PFSK-1 (cell line): ENCODE data around the gene CNPY3.

Experiments used
- FOXP2 ChIP-seq: optimal IDR thresholded peaks from 2 replicates; pipeline ENCODE3; 2011; ENCODE audit warnings: borderline replicate concordance, control low read depth, inconsistent platforms; ENCODE audit not compliant: insufficient read depth; ENCODE audit errors: extremely low read length, extremely low read depth
- POLR2AphosphoS5 ChIP-seq: IDR thresholded peaks from 2 replicates; pipeline ENCODE4 v1.6.1; 2012; ENCODE audit warnings: low read depth, mild to moderate bottlenecking, control low read depth, low read length, moderate library complexity
- REST ChIP-seq, 2 experiments: IDR thresholded peaks; 2 replicates each; pipeline versions ENCODE4 v1.6.1 to v1.8.0; 2011 to 2012; ENCODE audit warnings: low read depth in 2 of 2, low read length in 2 of 2, control low read depth in 1 of 2, inconsistent platforms in 1 of 2, mild to moderate bottlenecking in 1 of 2, moderate library complexity in 1 of 2; ENCODE audit not compliant: insufficient read depth in 1 of 2
- SIN3A ChIP-seq: IDR thresholded peaks from 2 replicates; pipeline ENCODE4 v1.6.1; 2012; ENCODE audit warnings: mild to moderate bottlenecking, low read length, moderate library complexity, borderline replicate concordance; ENCODE audit not compliant: insufficient read depth
- TAF1 ChIP-seq: IDR thresholded peaks from 2 replicates; pipeline ENCODE4 v1.6.1; 2012; ENCODE audit warnings: low read length, control low read depth, borderline replicate concordance; ENCODE audit not compliant: insufficient read depth

CNPY3 gene

GRCh38 chr6:42915732-42916131 is 13.5 kb upstream of the CNPY3 start, which contains the start of gene PTCRA:
PTCRA (plus strand) TSS chr6:42916053; CDS start chr6:42916070, 17 bp downstream.
- TF ChIP-seq POLR2AphosphoS5 (no peak), FOXP2 (no peak), REST (IDR thresholded peaks at IDR 0.05; ENCODE audit: insufficient read depth in 1 of 2, low read depth in 2 of 2, low read length in 2 of 2) (no peak), TAF1 (no peak), SIN3A (no peak)

GRCh38 chr6:42916288-42916687 is 13.0 kb upstream of the CNPY3 start:
- TF ChIP-seq TAF1 (no peak), SIN3A (no peak)

GRCh38 chr6:42921801-42922200 is 7.5 kb upstream of the CNPY3 start:
- no peak for TF ChIP-seq TAF1

- TF ChIP-seq FOXP2 (no peak), REST (IDR thresholded peaks at IDR 0.05; ENCODE audit: insufficient read depth in 1 of 2, low read depth in 2 of 2, low read length in 2 of 2) (no peak), TAF1 (no peak)
These were observed 5.6 kb upstream of the CNPY3 start for GRCh38 chr6:42923666-42924065.

GRCh38 chr6:42925248-42925857 is 3.9 kb upstream of the CNPY3 start:
- TF ChIP-seq POLR2AphosphoS5: no peak
- TF ChIP-seq SIN3A: no peak
- no peak for TF ChIP-seq FOXP2
- TF ChIP-seq REST (IDR thresholded peaks at IDR 0.05; ENCODE audit: insufficient read depth in 1 of 2, low read depth in 2 of 2, low read length in 2 of 2): no peak
- no peak for TF ChIP-seq TAF1

GRCh38 chr6:42929821-42930360 is 611 bp downstream of the CNPY3 start:
- TF ChIP-seq POLR2AphosphoS5 (no peak; the same call in 1 of the 2 replicates), FOXP2 (peak; percentile 8), REST (IDR thresholded peaks at IDR 0.05; ENCODE audit: insufficient read depth in 1 of 2, low read depth in 2 of 2, low read length in 2 of 2) (no peak), TAF1 (0 out of 2 replicates have a peak, but pooled peaks have one; percentile 74)
